Amygdala (tissue), 56 donors: ENCODE measurements around the gene CDKN1B.
"Not testable (repeated sequence)": the region's sequence is repeated elsewhere in the genome, so short reads cannot be mapped to it uniquely, and the experiment has no call there.

Experiments used
- DNase-seq, 56 donors: peaks; one replicate each; lab custom pipeline; 2025; lab: John Stamatoyannopoulos, UW

The CDKN1B gene

GRCh38 chr12:12722435-12723148, 5.4 kb downstream of the CDKN1B start:
- DNase-seq = no peak

GRCh38 chr12:12723149-12723680, 6.0 kb downstream of the CDKN1B start:
- no peak for DNase-seq

GRCh38 chr12:12723681-12724420, 6.7 kb downstream of the CDKN1B start:
- peak in 14 of 56 donors; percentile 11 to 53 (median 31) for DNase-seq

- DNase-seq = peak in 2 of 56 donors; percentile 20 to 55
Measured at GRCh38 chr12:12724421-12725085, 7.4 kb downstream of the CDKN1B start.

GRCh38 chr12:12725086-12725955, 8.2 kb downstream of the CDKN1B start:
- peak; percentile 61 to 94 (median 88) for DNase-seq

GRCh38 chr12:12725956-12726554, 8.9 kb downstream of the CDKN1B start:
- no peak for DNase-seq

- DNase-seq = no peak
Measured at GRCh38 chr12:12726555-12727093, 9.5 kb downstream of the CDKN1B start.

GRCh38 chr12:12731178-12731577, 14.0 kb downstream of the CDKN1B start:
- no peak for DNase-seq

- DNase-seq = no peak
Measured at GRCh38 chr12:12731785-12732184, 14.6 kb downstream of the CDKN1B start.

- DNase-seq = no peak
Measured at GRCh38 chr12:12733118-12733517, 15.9 kb downstream of the CDKN1B start.

- DNase-seq = no peak
Measured at GRCh38 chr12:12734054-12734453, 16.9 kb downstream of the CDKN1B start.

- no peak for DNase-seq
Measured at GRCh38 chr12:12734561-12735071, 17.4 kb downstream of the CDKN1B start.

GRCh38 chr12:12735301-12735700, 18.1 kb downstream of the CDKN1B start:
- no peak for DNase-seq

- peak in 1 of 56 donors; percentile 14 for DNase-seq
Measured at GRCh38 chr12:12736759-12737676, 19.9 kb downstream of the CDKN1B start.

GRCh38 chr12:12738152-12738551, 21.0 kb downstream of the CDKN1B start:
- not testable (repeated sequence) for DNase-seq

GRCh38 chr12:12741660-12742059, 24.5 kb downstream of the CDKN1B start:
- no peak for DNase-seq

- DNase-seq = no peak
Measured at GRCh38 chr12:12744546-12745305, 27.6 kb downstream of the CDKN1B start.
